Stomach (tissue), 9 donors: ENCODE measurements around the gene HSPA12B. TPM values are rescaled to one million over a fixed set of nuclear protein-coding genes. Genes with fewer than 3 reads are reported as not detected.

ENCODE experiments used
- DNase-seq, 2 donors: peaks; one replicate each; pipeline versions ENCODE4 v3.0.0 to v3.0.0-alpha.2; 2013 to 2019
- H3K27ac ChIP-seq, 5 donors: fragments of 200-600 bp in 4 of 5; sonication (generic) in 4 of 5; one replicate each; pipeline ENCODE4 v1.5.1; 2013 to 2019; ENCODE audit warnings: mild to moderate bottlenecking in 1 of 5, moderate library complexity in 1 of 5
- H3K27me3 ChIP-seq, 3 donors: fragments of 200-600 bp; sonication (generic); one replicate each; pipeline ENCODE4 v1.5.1; 2017 to 2019; ENCODE audit warnings: mixed run types in 1 of 3
- H3K36me3 ChIP-seq, 4 donors: fragments of 200-600 bp; sonication (generic); 1 replicate in 3 of 4; 2 replicates in 1 of 4; pipeline ENCODE4 v1.5.1; 2016 to 2019
- H3K4me1 ChIP-seq, 4 donors: fragments of 200-600 bp; sonication (generic); one replicate each; pipeline ENCODE4 v1.5.1; 2016 to 2019
- H3K4me3 ChIP-seq, 4 donors: fragments of 200-600 bp; sonication (generic) in 3 of 4; one replicate each; pipeline ENCODE4 v1.5.1; 2016 to 2019; ENCODE audit warnings: mild to moderate bottlenecking in 1 of 4
- H3K9me3 ChIP-seq, 4 donors: fragments of 200-600 bp; sonication (generic); one replicate each; pipeline ENCODE4 v1.5.1; 2016 to 2019
- CTCF ChIP-seq, 7 experiments: fragments of 450-650 bp in 4 of 7; fragments of 200-600 bp in 3 of 7; sonication (generic) in 3 of 7; IDR thresholded peaks; one replicate each; pipeline ENCODE4 v1.5.1; 2016 to 2019; ENCODE audit warnings: antibody characterized with exemption in 7 of 7, control low read depth in 2 of 7, mild to moderate bottlenecking in 1 of 7
- EP300 ChIP-seq: sonication (generic); formaldehyde crosslinking; IDR thresholded peaks from one replicate; pipeline ENCODE4 v1.6.1; 2017; ENCODE audit warnings: antibody characterized with exemption
- POLR2A ChIP-seq, 4 donors: fragments of 450-650 bp; IDR thresholded peaks; one replicate each; pipeline ENCODE4 v1.6.1; 2016; ENCODE audit warnings: antibody characterized with exemption in 4 of 4, control low read depth in 2 of 4, mild to moderate bottlenecking in 1 of 4, moderate library complexity in 1 of 4
- POLR2AphosphoS5 ChIP-seq, 3 donors: sonication (generic); formaldehyde crosslinking; IDR thresholded peaks; one replicate each; pipeline ENCODE4 v1.6.1; 2016; ENCODE audit warnings: antibody characterized with exemption in 3 of 3
- WGBS, 5 donors: extraction: QIAGEN DNeasy Blood & Tissue Kit in 3 of 5; methylation state at CpG; one replicate each; pipeline versions ENCODE4 v1.1.5 to v1.1.7; 2013 to 2018; 5-methylcytosine and 5-hydroxymethylcytosine counted together
- intact Hi-C: fragments of 100-400 bp; cut with DNase I; formaldehyde crosslinking; loops from one replicate; pipeline ENCODE4 v1.15.1; 2023; ENCODE audit warnings: low total_unique reads
- polyA plus RNA-seq, 3 donors: library from polyadenylated mRNA; stranded (reverse); fragments of 200-250 nt; gene quantifications; one replicate each; pipeline ENCODE4 v1.2.3, GENCODE V29; 2013
- total RNA-seq, 5 donors: library from RNA; depleted of rRNA; stranded (reverse); fragments of >200 nt; gene quantifications; one replicate each; pipeline versions ENCODE4 v1.1.0 to v1.2.3, GENCODE V29; 2014 to 2016
- donor health status: healthy with polysubstance abuse.
- donor health status: Bipolar disorder and iron deficiency.
- donor health status: healthy.

The HSPA12B gene
- total and polyA plus RNA-seq, 8 donors: 0.87 to 14.3 (median 4.5) TPM

- intact Hi-C loops: loop anchor here (10.0 kb wide), 1 partner anchor 101 kb away; no protein-coding TSS in a partner anchor
- 90 to 94% (median 93%) methylated on average over 10 to 16 of the region's 16 CpGs for WGBS, 5 donors
- DNase-seq: peak in 1 of 2 donors; percentile 4
- TF ChIP-seq EP300 (no peak), CTCF (IDR thresholded peaks at IDR 0.05) (no peak), POLR2A (IDR thresholded peaks at IDR 0.05) (no peak), POLR2AphosphoS5 (IDR thresholded peaks at IDR 0.05) (no peak)
- H3K27ac ChIP-seq: peak overlapping the region in 1 of 5 donors; percentile 42
- H3K4me3 ChIP-seq: no peak overlapping the region
- peaks cover 16 to 78% (median 47%) of the 10 kb centered on the region in 4 donors for H3K36me3 ChIP-seq
- peaks cover 16 to 49% (median 29%) of the 10 kb centered on the region in 4 donors for H3K4me1 ChIP-seq
- H3K27me3 ChIP-seq: peaks cover 0 to 22% (median 13%) of the 10 kb centered on the region in 3 donors
- no peaks in the 10 kb centered on the region for H3K9me3 ChIP-seq
These were observed 21.8 kb downstream of the HSPA12B start for GRCh38 chr20:3754276-3754630.

GRCh38 chr20:3755269-3755668 is 22.8 kb downstream of the HSPA12B start:
- Histone ChIP-seq H3K36me3 (peaks cover 16 to 74% (median 45%) of the 10 kb centered on the region in 4 donors), H3K4me1 (peaks cover 8 to 48% (median 20%) of the 10 kb centered on the region in 4 donors), H3K4me3 (no peak overlapping the region), H3K9me3 (no peaks in the 10 kb centered on the region), H3K27me3 (peaks cover 0 to 12% (median 5%) of the 10 kb centered on the region in 3 donors), H3K27ac (peak overlapping the region in 1 of 5 donors; percentile 11)
- intact Hi-C loops: loop anchor here (10.0 kb wide), 1 partner anchor 100 kb away; no protein-coding TSS in a partner anchor
- TF ChIP-seq EP300: no peak
- no peak for TF ChIP-seq POLR2A (IDR thresholded peaks at IDR 0.05)
- no peak for TF ChIP-seq CTCF (IDR thresholded peaks at IDR 0.05)
- no peak for TF ChIP-seq POLR2AphosphoS5 (IDR thresholded peaks at IDR 0.05)
- DNase-seq: peak in 1 of 2 donors; percentile 3
- 83 to 93% (median 89%) methylated on average over 4 to 7 of the region's 7 CpGs for WGBS, 5 donors

GRCh38 chr20:3755814-3756480 is 23.5 kb downstream of the HSPA12B start:
- Histone ChIP-seq H3K4me3 (no peak overlapping the region), H3K4me1 (peaks cover 8 to 52% (median 20%) of the 10 kb centered on the region in 4 donors), H3K36me3 (peaks cover 12 to 69% (median 40%) of the 10 kb centered on the region in 4 donors), H3K27me3 (peaks cover 0 to 5% (median 5%) of the 10 kb centered on the region in 3 donors), H3K27ac (peak overlapping the region in 1 of 5 donors; percentile 11), H3K9me3 (no peaks in the 10 kb centered on the region)
- WGBS, 5 donors: 73 to 100% (median 83%) methylated on average over 3 to 5 of the region's 5 CpGs
- DNase-seq: no peak
- TF ChIP-seq CTCF (IDR thresholded peaks at IDR 0.05) (no peak), POLR2AphosphoS5 (IDR thresholded peaks at IDR 0.05) (no peak), POLR2A (IDR thresholded peaks at IDR 0.05) (no peak), EP300 (no peak)
- intact Hi-C loops: loop anchor here (10.0 kb wide), 1 partner anchor 99 kb away; no protein-coding TSS in a partner anchor

- peak overlapping the region in 4 of 5 donors; percentile 4 to 94 (median 13) for H3K27ac ChIP-seq
- no peak overlapping the region for H3K4me3 ChIP-seq
- 88 to 98% (median 91%) methylated on average over 2 of the region's 2 CpGs for WGBS, 5 donors
- peaks cover 0 to 52% (median 9%) of the 10 kb centered on the region in 4 donors for H3K4me1 ChIP-seq
- H3K9me3 ChIP-seq: no peaks in the 10 kb centered on the region
- H3K27me3 ChIP-seq: no peaks in the 10 kb centered on the region
- H3K36me3 ChIP-seq: peaks cover 16 to 60% (median 35%) of the 10 kb centered on the region in 4 donors
- DNase-seq: no peak
- intact Hi-C loops: loop anchor here (10.0 kb wide), 1 partner anchor 98 kb away; no protein-coding TSS in a partner anchor
- TF ChIP-seq POLR2A (IDR thresholded peaks at IDR 0.05) (no peak), POLR2AphosphoS5 (IDR thresholded peaks at IDR 0.05) (no peak), EP300 (no peak), CTCF (IDR thresholded peaks at IDR 0.05) (no peak)
These were observed 24.8 kb downstream of the HSPA12B start for GRCh38 chr20:3757268-3757667.
